ENCODE results near the gene LDB3.
"Not testable (repeated sequence)": the region's sequence is repeated elsewhere in the genome, so short reads cannot be mapped to it uniquely, and the experiment has no call there.

The LDB3 gene, protein sequence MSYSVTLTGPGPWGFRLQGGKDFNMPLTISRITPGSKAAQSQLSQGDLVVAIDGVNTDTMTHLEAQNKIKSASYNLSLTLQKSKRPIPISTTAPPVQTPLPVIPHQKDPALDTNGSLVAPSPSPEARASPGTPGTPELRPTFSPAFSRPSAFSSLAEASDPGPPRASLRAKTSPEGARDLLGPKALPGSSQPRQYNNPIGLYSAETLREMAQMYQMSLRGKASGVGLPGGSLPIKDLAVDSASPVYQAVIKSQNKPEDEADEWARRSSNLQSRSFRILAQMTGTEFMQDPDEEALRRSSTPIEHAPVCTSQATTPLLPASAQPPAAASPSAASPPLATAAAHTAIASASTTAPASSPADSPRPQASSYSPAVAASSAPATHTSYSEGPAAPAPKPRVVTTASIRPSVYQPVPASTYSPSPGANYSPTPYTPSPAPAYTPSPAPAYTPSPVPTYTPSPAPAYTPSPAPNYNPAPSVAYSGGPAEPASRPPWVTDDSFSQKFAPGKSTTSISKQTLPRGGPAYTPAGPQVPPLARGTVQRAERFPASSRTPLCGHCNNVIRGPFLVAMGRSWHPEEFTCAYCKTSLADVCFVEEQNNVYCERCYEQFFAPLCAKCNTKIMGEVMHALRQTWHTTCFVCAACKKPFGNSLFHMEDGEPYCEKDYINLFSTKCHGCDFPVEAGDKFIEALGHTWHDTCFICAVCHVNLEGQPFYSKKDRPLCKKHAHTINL

DNA sequence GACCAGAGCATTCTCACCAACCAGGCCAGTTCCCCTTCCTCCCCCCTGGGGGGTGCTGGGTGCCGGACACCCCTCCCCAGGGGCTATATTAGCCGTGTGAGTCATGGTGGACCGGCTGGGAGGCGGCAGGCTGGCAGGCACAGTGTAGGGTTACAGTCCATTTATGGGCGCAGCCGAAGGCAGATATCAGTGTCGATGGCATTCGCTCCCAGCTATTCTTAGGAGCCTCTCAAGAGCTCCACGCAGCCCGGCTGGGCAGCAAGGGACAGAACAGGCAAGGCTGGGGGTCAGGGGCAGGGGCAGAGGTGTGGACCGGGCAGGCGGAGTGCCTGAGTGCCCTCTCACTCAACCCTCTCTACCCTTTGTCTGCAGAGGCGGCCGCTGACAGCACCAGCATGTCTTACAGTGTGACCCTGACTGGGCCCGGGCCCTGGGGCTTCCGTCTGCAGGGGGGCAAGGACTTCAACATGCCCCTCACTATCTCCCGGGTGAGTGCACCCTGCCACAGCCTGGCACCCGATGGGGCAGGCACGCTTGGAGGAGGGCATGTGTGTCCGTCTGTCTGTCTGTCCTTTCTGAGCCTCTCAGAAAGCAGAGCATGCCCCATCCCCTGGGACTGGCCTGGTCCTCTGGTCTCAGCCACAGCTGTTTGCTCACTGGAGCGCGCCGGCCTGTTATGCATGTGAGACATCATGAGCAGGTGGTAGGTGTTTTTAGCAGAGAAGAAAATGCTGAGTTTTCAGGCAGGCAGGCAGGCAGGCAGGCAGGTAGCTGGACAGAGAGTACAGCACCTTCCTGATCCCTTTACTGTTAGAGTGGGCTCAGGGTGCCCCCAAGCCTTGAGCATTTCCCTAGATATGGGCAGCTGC lies at the start of gene LDB3:
TSS of gene LDB3 (plus strand) at position 215 of the 869 bp plus-strand sequence. CDS start at position 396, 181 bp downstream.
- peak; percentile 84 for DNase-seq

GRCh38 chr10:86628311-86628710 lies 40.0 kb upstream of the LDB3 start:
- no peak for DNase-seq

GRCh38 chr10:86630079-86630478 lies 38.2 kb upstream of the LDB3 start:
- no peak for DNase-seq

- no peak for DNase-seq
Observed at GRCh38 chr10:86632009-86632800, 36.1 kb upstream of the LDB3 start.

DNA sequence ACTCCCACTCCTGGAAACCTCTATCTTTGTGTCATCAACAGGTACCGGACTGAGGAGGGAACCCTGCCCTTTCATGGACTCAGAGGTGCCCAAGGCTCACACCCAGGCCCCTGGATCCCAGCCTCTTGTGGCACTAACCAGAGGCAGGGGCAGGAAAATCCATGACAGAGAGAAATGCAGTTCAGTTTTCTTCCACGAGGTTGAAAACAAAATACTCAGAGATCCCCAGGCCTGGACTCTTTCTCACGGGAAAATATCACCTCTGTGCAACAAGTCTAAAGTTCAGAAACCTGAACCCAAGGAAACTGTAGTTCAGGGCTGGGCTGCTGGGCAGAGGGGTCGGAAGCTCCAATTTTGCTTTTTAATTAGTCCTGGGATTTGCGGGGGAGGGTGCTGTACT lies 35.4 kb upstream of the LDB3 start:
- no peak for DNase-seq

GRCh38 chr10:86635402-86635801 lies 32.9 kb upstream of the LDB3 start:
- DNase-seq: no peak

GRCh38 chr10:86636311-86636710 lies 32.0 kb upstream of the LDB3 start:
- DNase-seq: no peak

- no peak for DNase-seq
Observed at GRCh38 chr10:86642021-86642420, 26.3 kb upstream of the LDB3 start.

DNA sequence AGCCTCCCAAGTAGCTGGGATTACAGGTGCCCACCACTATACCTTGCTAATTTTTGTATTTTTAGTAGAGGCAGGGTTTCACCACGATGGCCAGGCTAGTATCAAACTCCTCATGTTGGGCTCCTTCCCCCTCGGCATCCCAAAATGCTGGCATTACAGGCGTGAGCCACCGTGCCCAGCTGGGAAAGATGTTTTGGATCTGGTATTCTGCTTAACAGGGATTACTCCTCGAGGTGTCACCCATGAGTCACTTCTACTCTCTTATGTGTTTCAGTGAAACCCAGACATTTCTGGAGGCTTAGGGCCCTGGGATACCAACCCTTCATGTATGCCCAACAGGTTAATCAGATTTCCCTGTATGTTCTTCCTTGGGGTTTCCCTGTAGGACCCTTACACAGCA lies 25.8 kb upstream of the LDB3 start:
- DNase-seq: no peak

DNA sequence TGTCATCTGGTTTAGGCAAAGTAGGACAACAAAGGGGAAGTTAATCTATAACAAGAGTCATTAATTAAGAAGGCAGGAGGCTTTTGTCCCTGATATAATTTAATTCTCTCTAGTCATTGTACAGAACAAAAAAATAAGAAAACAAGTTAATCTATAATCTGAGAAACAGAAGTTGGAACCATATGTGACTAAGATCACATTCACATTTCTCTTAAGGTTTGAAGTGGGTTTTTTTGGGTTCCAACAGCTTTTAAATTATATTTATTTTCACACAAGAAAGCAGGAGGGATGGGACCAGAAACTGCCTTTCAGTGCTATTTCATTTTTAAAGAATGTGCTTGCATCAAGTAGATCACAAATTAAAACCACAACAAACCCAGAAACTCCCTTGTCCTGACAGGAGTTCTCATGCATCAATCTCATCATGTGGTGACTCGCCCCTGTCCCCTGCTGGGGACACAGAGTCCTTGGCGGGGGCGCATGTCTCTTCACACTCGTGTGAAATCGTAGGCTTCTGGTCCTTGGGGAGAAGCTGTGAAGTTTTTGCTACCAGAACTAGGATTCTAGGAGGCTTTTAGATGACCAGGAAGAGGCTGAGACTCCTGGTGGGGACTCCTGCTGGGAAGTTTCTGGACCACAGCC lies 24.0 kb upstream of the LDB3 start:
- no peak for DNase-seq

DNA sequence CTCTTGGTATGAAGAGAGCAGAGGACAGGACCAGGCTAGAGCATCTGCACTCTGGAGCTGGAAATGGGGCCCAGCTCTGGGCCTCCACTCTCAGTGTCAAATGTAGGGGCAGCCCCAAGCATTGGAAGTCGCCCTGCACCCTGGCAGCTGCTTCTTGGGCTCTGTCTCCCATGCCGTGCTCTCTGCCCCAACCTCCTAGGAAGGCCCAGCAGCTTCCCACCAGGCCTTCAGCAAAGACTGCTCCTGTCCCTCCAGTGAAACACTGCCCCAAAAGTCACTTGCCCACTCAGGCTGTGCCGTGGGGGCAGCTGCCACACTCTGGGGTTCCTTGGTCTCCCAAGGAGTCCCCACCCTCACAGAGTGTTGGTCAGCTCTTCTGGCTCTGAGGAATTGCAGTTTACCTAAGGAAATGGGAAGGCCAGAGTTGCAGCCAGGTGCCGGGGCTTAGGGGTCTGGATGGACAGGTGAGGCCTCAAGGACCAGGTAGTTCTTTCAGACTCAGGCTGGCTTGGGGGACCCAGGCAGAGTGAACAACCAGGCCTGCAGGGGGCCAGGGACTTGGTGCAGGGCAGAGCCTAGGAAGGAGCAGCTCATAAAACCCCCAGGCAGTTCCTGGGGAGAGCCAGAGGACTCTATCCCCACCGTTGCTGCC lies 23.4 kb upstream of the LDB3 start:
- no peak for DNase-seq

GRCh38 chr10:86645621-86646165 lies 22.6 kb upstream of the LDB3 start:
- not testable (repeated sequence) for DNase-seq

- no peak for DNase-seq
Observed at GRCh38 chr10:86646532-86646931, 21.8 kb upstream of the LDB3 start.

DNA sequence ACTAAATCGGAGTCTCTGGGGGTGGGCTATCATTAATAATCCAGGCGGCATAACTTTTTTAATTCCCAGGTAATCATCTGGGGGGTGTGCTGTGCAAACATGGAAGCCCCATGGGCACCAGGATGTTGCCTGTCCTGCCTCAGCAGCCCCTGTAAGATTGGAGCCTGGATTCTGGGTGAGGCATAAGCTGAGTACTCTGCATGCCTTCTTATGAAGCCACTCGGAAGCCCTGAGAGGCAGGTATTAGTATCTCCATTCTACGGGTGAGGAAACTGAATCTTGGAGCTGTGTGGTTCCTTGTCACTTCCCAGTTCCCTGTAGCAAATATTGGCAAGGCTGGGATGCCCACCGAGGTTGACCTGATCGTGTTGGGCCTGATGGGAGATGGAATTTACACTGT lies 21.4 kb upstream of the LDB3 start:
- DNase-seq: no peak

GRCh38 chr10:86647773-86648703 lies 20.3 kb upstream of the LDB3 start:
- no peak for DNase-seq

GRCh38 chr10:86648704-86649427 lies 19.4 kb upstream of the LDB3 start:
- peak; percentile 16 for DNase-seq

- no peak for DNase-seq
Observed at GRCh38 chr10:86649471-86650150, 18.7 kb upstream of the LDB3 start.

GRCh38 chr10:86650151-86650550 lies 18.2 kb upstream of the LDB3 start:
- DNase-seq: no peak
